AG04450 (cell line): Measurements from ENCODE around the gene PTH1R. TPM values are rescaled to one million over a fixed set of nuclear protein-coding genes. Genes with fewer than 3 reads are reported as not detected.

Experiments used
- CTCF ChIA-PET: fragments of 300-600, 350-600 bp; formaldehyde crosslinking; extraction: SDS; loops from one replicate; lab custom pipeline; 2022; ENCODE audit warnings: antibody characterized with exemption, inconsistent platforms; lab: Charles Lee
- POLR2A ChIA-PET: fragments of 350-600 bp; formaldehyde crosslinking; extraction: SDS; loops from one replicate; lab custom pipeline; 2021; ENCODE audit warnings: antibody characterized with exemption, inconsistent platforms; lab: Yijun Ruan, JAX
- DNase-seq: peaks from one replicate; pipeline ENCODE4 v3.0.0-alpha.2; 2011; ENCODE audit warnings: low read depth, low spot score
- H3K27ac ChIP-seq: one replicate; pipeline ENCODE4 v1.5.1; 2012; ENCODE audit warnings: low read depth, low read length, control low read depth
- H3K27me3 ChIP-seq: one replicate; pipeline ENCODE4 v1.6.0; 2012; ENCODE audit warnings: low read length; ENCODE audit not compliant: control insufficient read depth, insufficient read depth
- H3K4me3 ChIP-seq: 2 replicates; pipeline ENCODE4 v1.5.1; 2011; ENCODE audit warnings: mild to moderate bottlenecking, low read depth, low read length, control low read depth
- H3K9me3 ChIP-seq: 2 replicates; pipeline ENCODE4 v1.5.1; 2012; ENCODE audit warnings: low read length; ENCODE audit not compliant: control insufficient read depth, insufficient read depth
- polyA plus RNA-seq: library from polyadenylated mRNA; depleted of rRNA; stranded (reverse); fragments of >200 nt; gene quantifications from 2 replicates; pipeline ENCODE4 v1.2.3, GENCODE V29; 2011
- TF ChIP-seq, protein P1 (sequence below): IDR thresholded peaks from 2 replicates; pipeline ENCODE4 v1.5.1; 2011; ENCODE audit warnings: low read depth, low read length, control low read depth, inconsistent platforms

The PTH1R gene
- polyA plus RNA-seq, 1 experiment, result 0.05 TPM

GRCh38 chr3:46934498-46935167, 57.1 kb downstream of the PTH1R start:
- POLR2A ChIA-PET, result interaction anchor here (0.7 to 2.8 kb wide), 4 partner anchors 42 to 101 kb away, joined by 4 to 15 read pairs (median 6); partner anchors contain the start of genes CCDC12 and NBEAL2
- Histone ChIP-seq H3K9me3 (no peaks in the 10 kb centered on the region), H3K27me3 (no peaks in the 10 kb centered on the region), H3K27ac (no peak overlapping the region), H3K4me3 (no peak overlapping the region)
- TF ChIP-seq, protein P1, sequence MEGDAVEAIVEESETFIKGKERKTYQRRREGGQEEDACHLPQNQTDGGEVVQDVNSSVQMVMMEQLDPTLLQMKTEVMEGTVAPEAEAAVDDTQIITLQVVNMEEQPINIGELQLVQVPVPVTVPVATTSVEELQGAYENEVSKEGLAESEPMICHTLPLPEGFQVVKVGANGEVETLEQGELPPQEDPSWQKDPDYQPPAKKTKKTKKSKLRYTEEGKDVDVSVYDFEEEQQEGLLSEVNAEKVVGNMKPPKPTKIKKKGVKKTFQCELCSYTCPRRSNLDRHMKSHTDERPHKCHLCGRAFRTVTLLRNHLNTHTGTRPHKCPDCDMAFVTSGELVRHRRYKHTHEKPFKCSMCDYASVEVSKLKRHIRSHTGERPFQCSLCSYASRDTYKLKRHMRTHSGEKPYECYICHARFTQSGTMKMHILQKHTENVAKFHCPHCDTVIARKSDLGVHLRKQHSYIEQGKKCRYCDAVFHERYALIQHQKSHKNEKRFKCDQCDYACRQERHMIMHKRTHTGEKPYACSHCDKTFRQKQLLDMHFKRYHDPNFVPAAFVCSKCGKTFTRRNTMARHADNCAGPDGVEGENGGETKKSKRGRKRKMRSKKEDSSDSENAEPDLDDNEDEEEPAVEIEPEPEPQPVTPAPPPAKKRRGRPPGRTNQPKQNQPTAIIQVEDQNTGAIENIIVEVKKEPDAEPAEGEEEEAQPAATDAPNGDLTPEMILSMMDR, result no peak
- CTCF ChIA-PET, result interaction anchor here (0.6 to 5.7 kb wide), 24 partner anchors 8 to 393 kb away, joined by 3 to 52 read pairs (median 6); partner anchors contain the start of gene NBEAL2
- no peak for DNase-seq

- Histone ChIP-seq H3K4me3 (no peak overlapping the region), H3K9me3 (no peaks in the 10 kb centered on the region), H3K27ac (peak overlapping the region; percentile 80), H3K27me3 (no peaks in the 10 kb centered on the region)
- ChIA-PET CTCF (interaction anchor here (0.5 to 5.7 kb wide), 38 partner anchors 9 to 393 kb away, joined by 3 to 52 read pairs (median 5); partner anchors contain the start of genes CCDC12 and NBEAL2), POLR2A (interaction anchor here (0.5 to 2.8 kb wide), 6 partner anchors 41 to 180 kb away, joined by 3 to 15 read pairs (median 5); partner anchors contain the start of genes CCDC12 and NBEAL2)
- peak; percentile 89 for DNase-seq
- TF ChIP-seq, protein P1, result peak; percentile 93
Measured at GRCh38 chr3:46935168-46935858, 57.8 kb downstream of the PTH1R start.

GRCh38 chr3:46935989-46936558, 58.6 kb downstream of the PTH1R start:
- Histone ChIP-seq H3K27me3 (no peaks in the 10 kb centered on the region), H3K4me3 (no peak overlapping the region), H3K27ac (peak overlapping the region; percentile 68), H3K9me3 (no peaks in the 10 kb centered on the region)
- ChIA-PET POLR2A (interaction anchor here (1.2 to 2.8 kb wide), 4 partner anchors 41 to 73 kb away, joined by 3 to 15 read pairs (median 6); partner anchors contain the start of genes CCDC12 and NBEAL2), CTCF (interaction anchor here (0.5 to 5.7 kb wide), 31 partner anchors 8 to 392 kb away, joined by 3 to 52 read pairs (median 5); partner anchors contain the start of genes CCDC12 and NBEAL2)
- DNase-seq, result no peak
- TF ChIP-seq, protein P1, result no peak

GRCh38 chr3:46936733-46937250, 59.3 kb downstream of the PTH1R start:
- ChIA-PET POLR2A (interaction anchor here (2.8 kb wide), 1 partner anchor 43 kb away, joined by 8 read pairs; the partner anchor contains the start of gene NBEAL2), CTCF (interaction anchor here (0.9 to 5.7 kb wide), 8 partner anchors 10 to 386 kb away, joined by 3 to 52 read pairs (median 12); no protein-coding TSS in a partner anchor)

More at GRCh38 chr3:46936733-46937250, 59.3 kb downstream of the PTH1R start:
- H3K27me3 ChIP-seq, result no peaks in the 10 kb centered on the region
- H3K9me3 ChIP-seq, result no peaks in the 10 kb centered on the region
- no peak overlapping the region for H3K4me3 ChIP-seq
- no peak for DNase-seq
- peak overlapping the region; percentile 68 for H3K27ac ChIP-seq
- TF ChIP-seq, protein P1, result no peak
